Esophagus squamous epithelium (tissue), 5 donors: Measurements from ENCODE around the gene BNIP3. TPM values are rescaled to one million over a fixed set of nuclear protein-coding genes. Genes with fewer than 3 reads are reported as not detected.
"Not testable (repeated sequence)": the region's sequence is repeated elsewhere in the genome, so short reads cannot be mapped to it uniquely, and the experiment has no call there.

Experiments
- DNase-seq: peaks from one replicate; lab custom pipeline; 2025; lab: John Stamatoyannopoulos, UW
- H3K27ac ChIP-seq, 4 donors: fragments of 200-600 bp; sonication (generic); one replicate each; pipeline ENCODE4 v1.5.1; 2016 to 2019; ENCODE audit warnings: mild to moderate bottlenecking in 1 of 4
- H3K27me3 ChIP-seq, 4 donors: fragments of 200-600 bp; sonication (generic); 1 replicate in 3 of 4; 2 replicates in 1 of 4; pipeline versions ENCODE4 v1.5.1 to v1.6.0; 2017 to 2021; ENCODE audit warnings: antibody characterized with exemption in 1 of 4
- H3K36me3 ChIP-seq, 3 donors: fragments of 200-600 bp; sonication (generic); one replicate each; pipeline ENCODE4 v1.5.1; 2016 to 2019
- H3K4me1 ChIP-seq, 3 donors: fragments of 200-600 bp; sonication (generic); one replicate each; pipeline ENCODE4 v1.5.1; 2017 to 2019
- H3K4me3 ChIP-seq, 4 donors: fragments of 200-600 bp; sonication (generic); 1 replicate in 3 of 4; 2 replicates in 1 of 4; pipeline ENCODE4 v1.5.1; 2016 to 2019; ENCODE audit warnings: mild to moderate bottlenecking in 2 of 4, moderate library complexity in 1 of 4
- H3K9me3 ChIP-seq, 3 donors: fragments of 200-600 bp; sonication (generic); one replicate each; pipeline ENCODE4 v1.5.1; 2016 to 2019
- POLR2A ChIP-seq, 4 donors: fragments of 450-650 bp; IDR thresholded peaks; one replicate each; pipeline ENCODE4 v1.6.1; 2017; ENCODE audit warnings: antibody characterized with exemption in 4 of 4, mild to moderate bottlenecking in 4 of 4, moderate library complexity in 3 of 4
- WGBS, 2 donors: methylation state at CpG; one replicate each; pipeline ENCODE4 v1.1.5; 2018; 5-methylcytosine and 5-hydroxymethylcytosine counted together
- intact Hi-C: fragments of 100-400 bp; cut with DNase I; formaldehyde crosslinking; loops from one replicate; pipeline ENCODE4 v1.15.0; 2022
- total RNA-seq, 4 donors: library from RNA; depleted of rRNA; stranded (reverse); fragments of >200 nt; gene quantifications; one replicate each; pipeline ENCODE4 v1.1.0, GENCODE V29; 2016
- TF ChIP-seq, protein P1 (sequence below), 6 experiments: fragments of 450-650 bp in 4 of 6; fragments of 200-600 bp in 2 of 6; sonication (generic) in 2 of 6; IDR thresholded peaks; one replicate each; pipeline ENCODE4 v1.5.1; 2016 to 2019; ENCODE audit warnings: antibody characterized with exemption in 6 of 6, mild to moderate bottlenecking in 4 of 6, moderate library complexity in 4 of 6
- donor health status: DM: yes; HTN: yes; CAD: no.

Gene BNIP3
- total RNA-seq, 4 donors from 2014 or later: 35.2 to 83.8 (median 73.9) TPM

DNA sequence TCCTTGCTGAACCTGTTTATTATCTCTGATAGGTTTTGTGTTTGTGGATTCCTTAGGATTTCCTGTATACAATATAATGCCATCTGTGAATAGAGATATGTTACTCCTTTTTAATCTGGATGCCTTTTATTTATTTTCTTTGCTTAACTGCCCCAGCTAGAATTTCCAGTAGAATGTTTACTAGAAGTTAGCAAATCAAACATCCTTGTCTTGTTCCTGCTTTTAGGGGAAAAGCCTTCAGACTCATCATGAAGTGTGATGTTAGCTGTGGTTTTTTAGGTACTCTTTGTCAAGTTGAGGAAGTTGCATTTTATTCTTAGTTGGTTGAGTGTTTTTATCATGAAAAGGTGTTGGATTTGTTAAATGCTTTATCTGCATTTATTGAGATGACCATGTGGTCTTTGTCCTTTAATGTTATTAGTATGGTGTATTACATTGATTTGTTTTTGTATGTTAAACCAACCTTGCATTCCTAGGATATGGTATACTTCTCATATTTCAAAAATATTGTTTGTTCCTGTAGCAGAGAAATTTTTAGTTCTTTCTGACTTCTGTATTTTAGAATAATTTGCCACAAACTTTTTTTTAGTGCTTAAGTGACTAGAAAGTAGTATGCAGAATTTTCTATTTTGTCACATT is 56.6 kb downstream of the BNIP3 start:
- H3K4me3 ChIP-seq: no peak overlapping the region
- H3K27ac ChIP-seq: no peak overlapping the region
- DNase-seq: no peak
- H3K36me3 ChIP-seq: no peaks in the 10 kb centered on the region
- no peaks in the 10 kb centered on the region for H3K27me3 ChIP-seq
- intact Hi-C loops: no loop called here
- peaks cover 0 to 9% (median 9%) of the 10 kb centered on the region in 3 donors for H3K9me3 ChIP-seq
- TF ChIP-seq, protein P1, sequence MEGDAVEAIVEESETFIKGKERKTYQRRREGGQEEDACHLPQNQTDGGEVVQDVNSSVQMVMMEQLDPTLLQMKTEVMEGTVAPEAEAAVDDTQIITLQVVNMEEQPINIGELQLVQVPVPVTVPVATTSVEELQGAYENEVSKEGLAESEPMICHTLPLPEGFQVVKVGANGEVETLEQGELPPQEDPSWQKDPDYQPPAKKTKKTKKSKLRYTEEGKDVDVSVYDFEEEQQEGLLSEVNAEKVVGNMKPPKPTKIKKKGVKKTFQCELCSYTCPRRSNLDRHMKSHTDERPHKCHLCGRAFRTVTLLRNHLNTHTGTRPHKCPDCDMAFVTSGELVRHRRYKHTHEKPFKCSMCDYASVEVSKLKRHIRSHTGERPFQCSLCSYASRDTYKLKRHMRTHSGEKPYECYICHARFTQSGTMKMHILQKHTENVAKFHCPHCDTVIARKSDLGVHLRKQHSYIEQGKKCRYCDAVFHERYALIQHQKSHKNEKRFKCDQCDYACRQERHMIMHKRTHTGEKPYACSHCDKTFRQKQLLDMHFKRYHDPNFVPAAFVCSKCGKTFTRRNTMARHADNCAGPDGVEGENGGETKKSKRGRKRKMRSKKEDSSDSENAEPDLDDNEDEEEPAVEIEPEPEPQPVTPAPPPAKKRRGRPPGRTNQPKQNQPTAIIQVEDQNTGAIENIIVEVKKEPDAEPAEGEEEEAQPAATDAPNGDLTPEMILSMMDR (IDR thresholded peaks at IDR 0.05): no peak
- no peak for TF ChIP-seq POLR2A (IDR thresholded peaks at IDR 0.05)
- H3K4me1 ChIP-seq: peaks cover 5 to 55% (median 24%) of the 10 kb centered on the region in 3 donors

DNA sequence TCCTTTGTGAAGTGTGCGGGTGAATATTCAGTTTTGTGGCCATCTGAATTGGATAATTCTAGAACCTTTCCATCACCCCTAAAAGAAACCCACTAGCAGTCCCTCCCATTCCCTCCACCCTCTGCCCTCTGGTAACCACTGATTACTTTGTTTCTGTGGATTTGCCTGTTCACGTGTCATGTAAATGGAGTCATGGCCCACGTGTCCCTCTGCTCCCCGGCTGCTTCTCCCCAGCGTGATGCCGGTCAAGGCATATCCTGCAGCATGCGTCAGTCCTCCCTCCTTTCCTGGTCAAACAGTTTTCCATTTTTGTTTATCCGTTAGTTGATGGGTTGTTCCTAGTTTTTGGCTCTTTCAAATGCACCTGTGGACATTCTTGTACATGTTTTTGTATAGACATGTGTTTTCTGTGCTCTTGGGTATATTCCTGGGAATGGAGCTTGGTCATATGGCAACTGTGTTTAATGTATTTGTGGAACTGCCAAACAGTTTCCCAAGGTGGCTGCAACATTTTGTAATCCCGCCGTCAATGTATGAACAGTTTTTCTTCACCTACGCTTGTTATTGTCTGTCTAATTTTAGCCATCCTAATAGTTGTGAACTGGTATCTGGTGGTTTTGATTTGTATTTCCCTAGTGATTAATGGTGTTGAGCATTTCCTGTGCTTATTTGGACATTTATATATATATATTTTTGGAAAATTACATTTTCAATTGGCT is 58.5 kb downstream of the BNIP3 start:
- Histone ChIP-seq H3K27ac (no peak overlapping the region), H3K36me3 (no peaks in the 10 kb centered on the region), H3K27me3 (no peaks in the 10 kb centered on the region), H3K9me3 (peaks cover 0 to 9% (median 9%) of the 10 kb centered on the region in 3 donors), H3K4me3 (no peak overlapping the region), H3K4me1 (peaks cover 5 to 36% (median 14%) of the 10 kb centered on the region in 3 donors)
- 85 to 91% methylated on average over 11 of the region's 11 CpGs for WGBS, 2 donors
- intact Hi-C loops: no loop called here
- DNase-seq: no peak
- no peak for TF ChIP-seq POLR2A (IDR thresholded peaks at IDR 0.05)
- TF ChIP-seq, protein P1 (IDR thresholded peaks at IDR 0.05): no peak

DNA sequence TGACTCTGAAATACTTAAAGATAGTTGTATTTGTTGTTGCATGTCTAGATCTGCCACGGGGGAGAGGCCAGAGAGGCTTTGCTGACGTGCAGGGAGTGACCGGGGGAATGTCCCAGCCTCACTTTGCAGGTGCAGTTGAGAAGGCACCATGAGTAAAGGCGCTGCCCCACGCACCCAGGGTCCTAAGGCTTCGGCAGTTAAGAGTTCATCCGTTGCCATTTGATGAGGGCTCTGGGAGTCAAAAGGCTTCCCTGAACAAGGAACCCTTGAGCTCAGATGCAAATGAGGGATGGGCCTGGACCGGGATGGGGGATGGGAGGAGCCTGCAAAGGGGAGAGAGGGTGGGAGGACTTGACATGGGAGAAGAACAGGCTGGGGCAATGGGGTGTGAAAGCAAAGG is 60.5 kb downstream of the BNIP3 start:
- no peaks in the 10 kb centered on the region for H3K27me3 ChIP-seq
- H3K27ac ChIP-seq: peak overlapping the region in 2 of 4 donors; percentile 25 to 52
- no peak for TF ChIP-seq POLR2A (IDR thresholded peaks at IDR 0.05)
- TF ChIP-seq, protein P1 (IDR thresholded peaks at IDR 0.05): no peak
- H3K4me1 ChIP-seq: peaks cover 5 to 26% (median 10%) of the 10 kb centered on the region in 3 donors
- no peak overlapping the region for H3K4me3 ChIP-seq
- WGBS, 2 donors: 17 to 42% methylated on average over 7 to 8 of the region's 8 CpGs
- intact Hi-C loops: no loop called here
- DNase-seq: no peak
- no peaks in the 10 kb centered on the region for H3K36me3 ChIP-seq
- H3K9me3 ChIP-seq: peaks cover 0 to 9% (median 9%) of the 10 kb centered on the region in 3 donors

DNA sequence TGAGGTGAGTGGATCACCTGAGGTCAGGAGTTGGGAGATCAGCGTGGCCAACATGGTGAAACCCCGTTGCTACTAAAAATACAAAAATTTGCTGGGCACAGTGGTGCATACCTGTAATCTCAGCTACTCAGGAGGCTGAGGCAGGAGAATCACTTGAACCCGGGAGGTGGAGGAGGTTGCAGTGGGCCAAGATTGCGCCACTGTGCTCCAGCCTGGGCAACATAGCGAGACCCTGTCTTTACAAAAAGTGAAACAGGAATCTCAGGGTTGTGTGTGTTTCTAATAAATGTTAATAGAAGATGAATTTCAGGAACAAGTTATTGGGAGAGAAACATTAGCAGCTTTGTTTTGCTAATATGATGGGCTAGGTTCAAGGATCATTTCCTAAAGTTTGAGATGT is 61.0 kb downstream of the BNIP3 start:
- 69 to 81% methylated on average over 5 of the region's 5 CpGs for WGBS, 2 donors
- no peak for DNase-seq
- Histone ChIP-seq H3K4me3 (no peak overlapping the region), H3K4me1 (peaks cover 5 to 26% (median 10%) of the 10 kb centered on the region in 3 donors), H3K27me3 (no peaks in the 10 kb centered on the region), H3K9me3 (peaks cover 0 to 7% (median 5%) of the 10 kb centered on the region in 3 donors), H3K36me3 (no peaks in the 10 kb centered on the region), H3K27ac (peak overlapping the region in 3 of 4 donors; percentile 9 to 52 (median 15))
- intact Hi-C loops: no loop called here
- TF ChIP-seq POLR2A (IDR thresholded peaks at IDR 0.05): no peak
- TF ChIP-seq, protein P1 (IDR thresholded peaks at IDR 0.05): no peak

DNA sequence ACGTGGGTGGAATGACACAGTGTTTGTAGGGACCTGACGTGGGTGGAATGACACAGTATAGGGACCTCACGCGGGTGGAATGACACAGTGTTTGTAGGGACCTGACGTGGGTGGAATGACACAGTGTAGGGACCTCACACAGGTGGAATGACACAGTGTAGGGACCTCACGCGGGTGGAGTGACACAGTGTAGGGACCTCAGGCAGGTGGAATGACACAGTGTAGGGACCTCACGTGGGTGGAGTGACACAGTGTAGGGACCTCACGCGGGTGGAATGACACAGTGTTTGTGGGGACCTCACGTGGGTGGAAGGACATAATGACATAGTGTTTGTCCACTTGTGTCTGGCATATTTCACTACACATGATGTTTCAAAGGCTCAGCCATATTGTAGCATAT is 61.6 kb downstream of the BNIP3 start:
- no peak overlapping the region for H3K4me3 ChIP-seq
- TF ChIP-seq, protein P1 (IDR thresholded peaks at IDR 0.05): no peak
- TF ChIP-seq POLR2A (IDR thresholded peaks at IDR 0.05): no peak
- no peak for DNase-seq
- H3K36me3 ChIP-seq: no peaks in the 10 kb centered on the region
- H3K27ac ChIP-seq: peak overlapping the region in 1 of 4 donors; percentile 15
- peaks cover 0 to 2% (median 2%) of the 10 kb centered on the region in 3 donors for H3K9me3 ChIP-seq
- no peaks in the 10 kb centered on the region for H3K27me3 ChIP-seq
- WGBS, 2 donors: 79 to 89% methylated on average over 11 of the region's 11 CpGs
- peaks cover 5 to 26% (median 10%) of the 10 kb centered on the region in 3 donors for H3K4me1 ChIP-seq
- intact Hi-C loops: no loop called here

DNA sequence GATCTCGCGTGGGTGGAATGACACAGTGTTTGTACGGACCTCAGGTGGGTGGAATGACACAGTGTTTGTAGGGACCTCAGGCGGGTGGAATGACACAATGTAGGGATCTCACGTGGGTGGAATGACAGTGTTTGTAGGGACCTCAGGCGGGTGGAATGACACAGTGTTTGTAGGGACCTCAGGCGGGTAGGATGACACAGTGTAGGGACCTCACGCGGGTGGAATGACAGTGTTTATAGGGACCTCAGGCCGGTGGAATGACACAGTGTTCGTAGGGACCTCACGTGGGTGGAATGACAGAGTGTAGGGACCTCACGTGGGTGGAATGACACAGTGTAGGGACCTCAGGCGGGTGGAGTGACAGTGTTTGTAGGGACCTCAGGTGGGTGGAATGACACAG is 62.3 kb downstream of the BNIP3 start:
- peaks cover 5 to 26% (median 10%) of the 10 kb centered on the region in 3 donors for H3K4me1 ChIP-seq
- WGBS, 2 donors: 86 to 87% methylated on average over 12 to 14 of the region's 14 CpGs
- DNase-seq, H3K36me3 ChIP-seq, H3K9me3 ChIP-seq, H3K27me3 ChIP-seq, H3K27ac ChIP-seq, intact Hi-C loops, H3K4me3 ChIP-seq: not testable (repeated sequence)
